ENCODE data around the gene NTF3.

The NTF3 gene

DNA sequence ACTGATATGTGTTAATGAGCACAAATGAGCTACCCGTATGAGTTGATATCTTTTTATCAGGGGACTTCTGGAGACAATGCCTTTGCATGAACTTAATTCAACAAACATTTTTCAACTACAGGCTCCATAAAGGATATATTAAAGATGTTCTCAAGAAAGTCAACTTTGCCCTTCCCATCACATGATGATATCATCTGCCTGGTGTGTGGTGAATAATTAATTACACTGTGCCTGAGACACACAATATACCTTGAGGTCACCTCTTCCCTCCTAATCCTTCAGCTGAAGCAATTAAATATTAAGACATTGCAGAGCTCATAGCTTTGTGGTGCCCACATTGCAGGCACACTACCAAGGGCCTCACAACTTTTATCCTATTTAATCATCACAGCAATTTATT is 22.3 kb upstream of the NTF3 start:
- Histone ChIP-seq H3K4me2 (ENCODE audit: low read length) (no peak overlapping the region), H4K20me1 (ENCODE audit: control insufficient read depth, insufficient read depth, low read depth, low read length) (no peaks in the 10 kb centered on the region), H3K9me3 (ENCODE audit: control insufficient read depth, insufficient read depth, low read length) (no peaks in the 10 kb centered on the region; the same call in 1 of the 2 replicates), H3K9me2 (replicated peaks; ENCODE audit: control insufficient read depth, low read length) (no peaks in the 10 kb centered on the region), H3K79me2 (ENCODE audit: control insufficient read depth, low read length) (no peaks in the 10 kb centered on the region), H3K4me1 (ENCODE audit: control insufficient read depth, low read length) (no peaks in the 10 kb centered on the region), H3K27ac (ENCODE audit: low read depth, low read length) (no peak overlapping the region), H3F3A (ENCODE audit: control insufficient read depth, insufficient read depth) (no peaks in the 10 kb centered on the region), H3K36me3 (ENCODE audit: control insufficient read depth, low read length) (no peaks in the 10 kb centered on the region), H3K4me3 (ENCODE audit: low read length) (no peak overlapping the region), H3K27me3 (ENCODE audit: control insufficient read depth, low read length) (peaks cover 24% of the 10 kb centered on the region; the same call in 1 of the 2 replicates)
- TF ChIP-seq, protein P1, sequence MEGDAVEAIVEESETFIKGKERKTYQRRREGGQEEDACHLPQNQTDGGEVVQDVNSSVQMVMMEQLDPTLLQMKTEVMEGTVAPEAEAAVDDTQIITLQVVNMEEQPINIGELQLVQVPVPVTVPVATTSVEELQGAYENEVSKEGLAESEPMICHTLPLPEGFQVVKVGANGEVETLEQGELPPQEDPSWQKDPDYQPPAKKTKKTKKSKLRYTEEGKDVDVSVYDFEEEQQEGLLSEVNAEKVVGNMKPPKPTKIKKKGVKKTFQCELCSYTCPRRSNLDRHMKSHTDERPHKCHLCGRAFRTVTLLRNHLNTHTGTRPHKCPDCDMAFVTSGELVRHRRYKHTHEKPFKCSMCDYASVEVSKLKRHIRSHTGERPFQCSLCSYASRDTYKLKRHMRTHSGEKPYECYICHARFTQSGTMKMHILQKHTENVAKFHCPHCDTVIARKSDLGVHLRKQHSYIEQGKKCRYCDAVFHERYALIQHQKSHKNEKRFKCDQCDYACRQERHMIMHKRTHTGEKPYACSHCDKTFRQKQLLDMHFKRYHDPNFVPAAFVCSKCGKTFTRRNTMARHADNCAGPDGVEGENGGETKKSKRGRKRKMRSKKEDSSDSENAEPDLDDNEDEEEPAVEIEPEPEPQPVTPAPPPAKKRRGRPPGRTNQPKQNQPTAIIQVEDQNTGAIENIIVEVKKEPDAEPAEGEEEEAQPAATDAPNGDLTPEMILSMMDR (IDR thresholded peaks at IDR 0.05; ENCODE audit: low read depth, low read length, poor library complexity, severe bottlenecking): no peak
- no peak for TF ChIP-seq EZH2phosphoT487 (IDR thresholded peaks at IDR 0.05; ENCODE audit: borderline replicate concordance, low read length)

DNA sequence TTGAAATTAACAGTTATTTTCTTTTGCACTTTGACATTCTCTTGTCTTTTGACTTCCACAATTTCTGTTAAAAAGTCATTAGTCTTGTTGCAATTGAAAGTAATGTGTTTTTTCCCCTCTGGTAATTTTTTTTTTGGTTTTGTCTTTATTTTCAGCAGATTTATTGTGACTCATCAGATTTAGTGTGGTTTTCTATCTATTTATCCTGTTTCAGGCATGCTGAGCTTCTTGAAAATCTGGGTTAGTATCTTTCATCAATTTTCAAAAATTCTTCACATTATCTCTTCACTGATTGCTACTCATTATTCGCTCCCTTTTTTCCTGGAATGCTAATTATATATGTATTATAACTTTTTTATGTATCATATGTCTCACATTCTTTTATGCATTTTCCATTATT is 15.3 kb upstream of the NTF3 start:
- H3F3A ChIP-seq (ENCODE audit: control insufficient read depth, insufficient read depth): no peaks in the 10 kb centered on the region
- H3K27me3 ChIP-seq (ENCODE audit: control insufficient read depth, low read length): peaks cover 17% of the 10 kb centered on the region
- no peaks in the 10 kb centered on the region for H4K20me1 ChIP-seq (ENCODE audit: control insufficient read depth, insufficient read depth, low read depth, low read length)
- H3K4me3 ChIP-seq (ENCODE audit: low read length): no peak overlapping the region
- no peaks in the 10 kb centered on the region for H3K36me3 ChIP-seq (ENCODE audit: control insufficient read depth, low read length)
- H3K4me2 ChIP-seq (ENCODE audit: low read length): no peak overlapping the region
- no peaks in the 10 kb centered on the region; the same call in 1 of the 2 replicates for H3K9me3 ChIP-seq (ENCODE audit: control insufficient read depth, insufficient read depth, low read length)
- TF ChIP-seq EZH2phosphoT487 (IDR thresholded peaks at IDR 0.05; ENCODE audit: borderline replicate concordance, low read length): no peak
- TF ChIP-seq, protein P1 (IDR thresholded peaks at IDR 0.05; ENCODE audit: low read depth, low read length, poor library complexity, severe bottlenecking): no peak
- no peaks in the 10 kb centered on the region for H3K9me2 ChIP-seq (replicated peaks; ENCODE audit: control insufficient read depth, low read length)
- H3K79me2 ChIP-seq (ENCODE audit: control insufficient read depth, low read length): no peaks in the 10 kb centered on the region
- H3K27ac ChIP-seq (ENCODE audit: low read depth, low read length): no peak overlapping the region
- no peaks in the 10 kb centered on the region for H3K4me1 ChIP-seq (ENCODE audit: control insufficient read depth, low read length)

DNA sequence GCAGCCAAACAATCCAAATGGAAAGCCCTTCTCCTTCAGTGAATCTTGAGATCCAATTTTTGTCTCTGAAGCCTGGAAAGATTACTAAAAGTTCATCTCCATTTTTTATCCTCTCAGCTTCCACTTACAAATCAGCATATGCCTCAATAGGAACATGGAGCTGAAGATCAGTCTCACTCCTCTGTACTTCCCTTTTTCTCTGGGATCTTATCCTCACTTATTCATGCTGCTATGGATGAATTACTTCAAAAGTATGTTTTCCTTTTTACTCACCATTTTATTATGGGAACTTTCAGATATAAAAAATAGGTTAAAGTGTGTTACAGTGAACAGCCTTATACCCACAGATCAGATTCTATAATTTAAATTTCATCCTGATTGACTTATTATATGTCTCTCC is 14.4 kb upstream of the NTF3 start:
- H4K20me1 ChIP-seq (ENCODE audit: control insufficient read depth, insufficient read depth, low read depth, low read length): no peaks in the 10 kb centered on the region
- H3K27me3 ChIP-seq (ENCODE audit: control insufficient read depth, low read length): peaks cover 17% of the 10 kb centered on the region

More for the DNA sequence above, 14.4 kb upstream of the NTF3 start:
- H3K9me2 ChIP-seq (replicated peaks; ENCODE audit: control insufficient read depth, low read length): no peaks in the 10 kb centered on the region
- no peaks in the 10 kb centered on the region for H3F3A ChIP-seq (ENCODE audit: control insufficient read depth, insufficient read depth)
- H3K79me2 ChIP-seq (ENCODE audit: control insufficient read depth, low read length): no peaks in the 10 kb centered on the region
- H3K4me3 ChIP-seq (ENCODE audit: low read length): no peak overlapping the region
- no peak overlapping the region for H3K27ac ChIP-seq (ENCODE audit: low read depth, low read length)
- H3K4me2 ChIP-seq (ENCODE audit: low read length): no peak overlapping the region
- TF ChIP-seq EZH2phosphoT487 (IDR thresholded peaks at IDR 0.05; ENCODE audit: borderline replicate concordance, low read length): no peak
- TF ChIP-seq, protein P1 (IDR thresholded peaks at IDR 0.05; ENCODE audit: low read depth, low read length, poor library complexity, severe bottlenecking): no peak
- H3K4me1 ChIP-seq (ENCODE audit: control insufficient read depth, low read length): no peaks in the 10 kb centered on the region
- no peaks in the 10 kb centered on the region for H3K36me3 ChIP-seq (ENCODE audit: control insufficient read depth, low read length)
- no peaks in the 10 kb centered on the region for H3K9me3 ChIP-seq (ENCODE audit: control insufficient read depth, insufficient read depth, low read length)
